Neuronal stem cell (in vitro differentiated cells): ENCODE results near the gene MUC4.

Experiments
- DNase-seq: peaks from one replicate; pipeline ENCODE4 v3.0.0-alpha.2; 2013; ENCODE audit warnings: low spot score
- H2AFZ ChIP-seq: one replicate; pipeline ENCODE4 v1.6.1; 2013; ENCODE audit warnings: mild to moderate bottlenecking, low read length, inconsistent platforms
- H2AK5ac ChIP-seq: 2 replicates; pipeline ENCODE4 v1.6.1; 2013; ENCODE audit warnings: low read depth, mild to moderate bottlenecking, inconsistent platforms, low read length, moderate library complexity, mixed read lengths
- H2BK120ac ChIP-seq: 2 replicates; pipeline ENCODE4 v1.6.1; 2013; ENCODE audit warnings: low read depth, mild to moderate bottlenecking, inconsistent platforms, low read length, moderate library complexity, mixed read lengths
- H2BK12ac ChIP-seq: one replicate; pipeline ENCODE4 v1.6.1; 2013; ENCODE audit warnings: low read length, inconsistent platforms
- H2BK15ac ChIP-seq: 2 replicates; pipeline ENCODE4 v1.6.1; 2013; ENCODE audit warnings: mild to moderate bottlenecking, low read length, inconsistent platforms, mixed read lengths
- H2BK5ac ChIP-seq: one replicate; pipeline ENCODE4 v1.6.1; 2013; ENCODE audit warnings: inconsistent platforms, mild to moderate bottlenecking, low read length, moderate library complexity
- H3K14ac ChIP-seq: one replicate; pipeline ENCODE4 v1.6.1; 2013; ENCODE audit warnings: low read length, inconsistent platforms
- H3K18ac ChIP-seq: 2 replicates; pipeline ENCODE4 v1.6.1; 2013; ENCODE audit warnings: low read length, inconsistent platforms
- H3K23ac ChIP-seq: 2 replicates; pipeline ENCODE4 v1.6.1; 2013; ENCODE audit warnings: low read depth, mild to moderate bottlenecking, mixed read lengths, low read length, inconsistent platforms; ENCODE audit not compliant: poor library complexity
- H3K27ac ChIP-seq: replicated peaks from 3 replicates; pipeline ENCODE4 v1.5.1; 2013; ENCODE audit warnings: low read length, inconsistent platforms
- H3K27me3 ChIP-seq, 3 experiments: 2 replicates each; pipeline ENCODE4 v1.6.1; 2013; ENCODE audit warnings: low read length in 3 of 3, mild to moderate bottlenecking in 2 of 3, inconsistent platforms in 1 of 3, low read depth in 1 of 3, mixed read lengths in 1 of 3, moderate library complexity in 1 of 3; ENCODE audit not compliant: control insufficient read depth in 3 of 3, insufficient read depth in 3 of 3
- H3K36me3 ChIP-seq, 2 donors: replicated peaks in 1 of 2; 2 replicates each; pipeline ENCODE4 v1.6.1; 2013; ENCODE audit warnings: low read length in 2 of 2; ENCODE audit not compliant: control insufficient read depth in 2 of 2, insufficient read depth in 2 of 2
- H3K4ac ChIP-seq: 2 replicates; pipeline ENCODE4 v1.6.1; 2013; ENCODE audit warnings: inconsistent platforms, mild to moderate bottlenecking, low read length, moderate library complexity
- H3K4me1 ChIP-seq, 2 donors: 1 replicate in 1 of 2; 2 replicates in 1 of 2; pipeline ENCODE4 v1.6.1; 2013; ENCODE audit warnings: low read length in 2 of 2, low read depth in 1 of 2; ENCODE audit not compliant: control insufficient read depth in 2 of 2, insufficient read depth in 1 of 2
- H3K4me2 ChIP-seq: one replicate; pipeline ENCODE4 v1.6.1; 2013; ENCODE audit warnings: mild to moderate bottlenecking, low read length, inconsistent platforms; ENCODE audit not compliant: insufficient read depth, poor library complexity, severe bottlenecking
- H3K4me3 ChIP-seq, 2 donors: 2 replicates each; pipeline ENCODE4 v1.5.1; 2013; ENCODE audit warnings: low read length in 2 of 2, mild to moderate bottlenecking in 2 of 2, inconsistent platforms in 1 of 2, moderate library complexity in 1 of 2
- H3K79me1 ChIP-seq: one replicate; pipeline ENCODE4 v1.6.1; 2013; ENCODE audit warnings: low read depth, mild to moderate bottlenecking, inconsistent platforms, low read length, moderate library complexity
- H3K9ac ChIP-seq: one replicate; pipeline ENCODE4 v1.6.1; 2013; ENCODE audit warnings: mild to moderate bottlenecking, low read depth, low read length, inconsistent platforms; ENCODE audit not compliant: poor library complexity
- H3K9me3 ChIP-seq, 2 donors: replicated peaks in 1 of 2; 2 replicates each; pipeline versions ENCODE3 to v1.6.1; 2013; ENCODE audit warnings: low read length in 2 of 2, mild to moderate bottlenecking in 2 of 2, inconsistent platforms in 1 of 2, low read depth in 1 of 2, mixed read lengths in 1 of 2, moderate library complexity in 1 of 2; ENCODE audit not compliant: control insufficient read depth in 2 of 2, insufficient read depth in 1 of 2
- H4K8ac ChIP-seq: one replicate; pipeline ENCODE4 v1.6.1; 2013; ENCODE audit warnings: low read depth, mild to moderate bottlenecking, inconsistent platforms, low read length, moderate library complexity
- H4K91ac ChIP-seq: one replicate; pipeline ENCODE4 v1.6.1; 2013; ENCODE audit warnings: low read length, low read depth, mild to moderate bottlenecking, inconsistent platforms; ENCODE audit not compliant: poor library complexity
- WGBS, 2 donors: extraction: QIAGEN DNeasy Blood & Tissue Kit; methylation state at CpG; one replicate each; pipeline ENCODE4 v1.1.7; 2013; ENCODE audit warnings: missing lambda C conversion rate in 2 of 2, mixed read lengths in 1 of 2; ENCODE audit not compliant: insufficient read length in 2 of 2, insufficient replicate concordance in 1 of 2; ENCODE audit errors: extremely low coverage in 2 of 2; 5-methylcytosine and 5-hydroxymethylcytosine counted together

The MUC4 gene

DNA sequence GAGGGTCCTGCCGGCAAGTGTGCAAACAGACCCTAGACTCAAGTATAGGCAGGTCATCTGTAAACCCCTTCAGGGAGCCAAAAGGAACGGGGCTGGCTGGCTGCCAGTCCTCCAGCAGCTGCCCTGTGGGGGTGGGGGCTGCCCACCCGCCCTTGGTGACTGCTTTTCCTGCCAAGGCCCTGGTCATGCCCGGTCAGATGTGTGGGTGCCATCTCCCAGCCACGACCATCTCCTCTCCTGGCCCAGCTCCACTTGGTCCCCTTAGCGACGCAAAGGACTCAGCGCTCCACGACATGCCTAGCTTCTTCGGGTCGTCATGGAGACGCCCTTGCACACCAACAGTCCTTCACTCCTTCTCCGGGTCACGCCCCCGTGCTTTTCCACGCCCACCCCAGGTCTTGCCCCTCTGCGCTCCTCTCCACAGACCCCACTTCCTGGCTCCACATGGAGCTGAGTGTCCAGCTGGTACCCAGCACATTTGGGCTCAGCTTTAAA, 2.4 kb downstream of the MUC4 start:
- Histone ChIP-seq H3K18ac (peak overlapping the region; percentile 73), H4K8ac (no peak overlapping the region), H3K9ac (no peak overlapping the region), H3K4me1 (peaks cover 3 to 20% of the 10 kb centered on the region in 2 donors), H3K4me2 (no peak overlapping the region), H3K9me3 (no peaks in the 10 kb centered on the region), H3K79me1 (no peaks in the 10 kb centered on the region), H3K4ac (no peak overlapping the region), H3K36me3 (no peaks in the 10 kb centered on the region), H2BK12ac (no peak overlapping the region), H3K27me3 (peaks cover 0 to 71% (median 2%) of the 10 kb centered on the region in 3 experiments), H4K91ac (no peak overlapping the region), H2BK15ac (no peak overlapping the region), H2AFZ (no peak overlapping the region), H2BK5ac (no peak overlapping the region), H2AK5ac (peak overlapping the region; percentile 86), H3K23ac (no peak overlapping the region), H3K14ac (no peak overlapping the region), H3K4me3 (no peak overlapping the region), H2BK120ac (no peak overlapping the region), H3K27ac (no peak overlapping the region)
- no peak for DNase-seq
- no CpG with 5 or more reads among the region's 17 CpGs for whole genome bisulfite sequencing, 2 donors

DNA sequence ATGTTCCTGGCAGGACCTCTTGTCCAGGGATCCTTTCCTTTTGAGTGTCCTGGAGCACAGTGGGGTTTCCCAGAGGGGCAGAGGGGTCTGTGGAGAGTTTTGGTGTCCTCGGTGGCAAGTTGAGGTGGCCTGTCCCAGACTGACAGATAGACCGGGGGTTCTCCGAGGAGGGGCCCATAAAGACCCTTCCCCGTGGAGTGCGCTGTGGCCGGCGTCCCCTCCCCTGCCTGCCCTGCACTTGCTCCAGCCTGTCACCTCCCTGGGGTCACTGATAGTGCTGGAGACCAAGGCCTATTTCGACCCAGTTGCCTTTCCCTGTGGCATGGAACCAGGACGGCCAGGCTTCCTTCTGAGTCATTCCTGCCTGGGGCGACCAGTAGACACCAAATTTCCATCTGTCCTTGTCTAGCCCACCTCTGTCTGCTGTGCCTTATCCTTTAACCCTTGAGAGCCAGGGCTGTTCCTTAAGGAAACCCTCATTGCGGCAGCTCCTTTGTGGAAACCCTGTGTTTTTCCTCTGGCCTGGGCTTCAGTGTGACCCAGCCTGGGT, 2.9 kb downstream of the MUC4 start:
- peak overlapping the region; percentile 73 for H3K18ac ChIP-seq
- H2BK15ac ChIP-seq, result no peak overlapping the region
- H3K79me1 ChIP-seq, result no peaks in the 10 kb centered on the region
- H3K9ac ChIP-seq, result no peak overlapping the region
- H3K27me3 ChIP-seq, result peaks cover 0 to 71% (median 2%) of the 10 kb centered on the region in 3 experiments
- no peak overlapping the region for H4K91ac ChIP-seq
- no peak overlapping the region for H3K27ac ChIP-seq
- no peak overlapping the region for H2BK12ac ChIP-seq
- no peak overlapping the region for H3K4me3 ChIP-seq
- H3K36me3 ChIP-seq, result no peaks in the 10 kb centered on the region
- no peak overlapping the region for H3K4ac ChIP-seq
- H3K14ac ChIP-seq, result no peak overlapping the region
- no peak overlapping the region for H2BK5ac ChIP-seq
- H2BK120ac ChIP-seq, result no peak overlapping the region
- peak overlapping the region; percentile 86 for H2AK5ac ChIP-seq
- H4K8ac ChIP-seq, result no peak overlapping the region
- H3K23ac ChIP-seq, result no peak overlapping the region
- WGBS, 2 donors, result no CpG with 5 or more reads among the region's 11 CpGs
- H2AFZ ChIP-seq, result no peak overlapping the region
- peaks cover 3 to 20% of the 10 kb centered on the region in 2 donors for H3K4me1 ChIP-seq
- H3K9me3 ChIP-seq, result no peaks in the 10 kb centered on the region
- no peak overlapping the region for H3K4me2 ChIP-seq
- no peak for DNase-seq

DNA sequence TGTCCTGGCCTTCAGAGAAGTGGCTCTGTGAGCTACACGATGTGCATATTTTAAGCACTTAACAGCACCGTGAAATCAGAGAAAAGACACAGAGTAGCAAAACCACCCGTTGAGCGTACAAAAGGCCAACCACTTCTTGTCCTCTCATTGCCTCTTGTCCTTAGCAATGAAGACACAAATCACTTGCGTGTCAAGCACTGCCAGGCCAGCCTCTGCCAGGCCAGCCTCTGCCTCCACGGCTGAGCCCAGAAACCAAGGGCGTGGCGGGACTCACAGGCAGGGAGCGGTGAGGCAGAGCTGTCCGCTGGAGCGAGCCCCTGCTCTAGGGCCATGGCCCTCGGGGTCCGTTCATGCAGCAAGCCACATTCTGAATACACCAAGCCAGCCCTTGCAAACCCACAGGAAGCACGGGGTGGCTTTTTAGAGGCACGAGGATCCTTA, 4.0 kb downstream of the MUC4 start:
- H2AFZ ChIP-seq, result no peak overlapping the region
- H3K4ac ChIP-seq, result peak overlapping the region; percentile 72
- H3K14ac ChIP-seq, result no peak overlapping the region
- H2BK120ac ChIP-seq, result no peak overlapping the region
- H3K79me1 ChIP-seq, result no peaks in the 10 kb centered on the region
- no peak overlapping the region for H3K9ac ChIP-seq
- H3K23ac ChIP-seq, result peak overlapping the region; percentile 25
- H3K18ac ChIP-seq, result peak overlapping the region; percentile 69
- H2BK15ac ChIP-seq, result peak overlapping the region; percentile 70
- H3K4me1 ChIP-seq, result peaks cover 3 to 20% of the 10 kb centered on the region in 2 donors
- no peak overlapping the region for H3K4me2 ChIP-seq
- no peak overlapping the region for H4K8ac ChIP-seq
- no peak overlapping the region for H2BK12ac ChIP-seq
- peak overlapping the region; percentile 61 for H2AK5ac ChIP-seq
- DNase-seq, result no peak
- H3K27me3 ChIP-seq, result peaks cover 0 to 74% (median 2%) of the 10 kb centered on the region in 3 experiments
- no peak overlapping the region for H2BK5ac ChIP-seq
- no peaks in the 10 kb centered on the region for H3K36me3 ChIP-seq
- H3K27ac ChIP-seq, result no peak overlapping the region
- H3K9me3 ChIP-seq, result no peaks in the 10 kb centered on the region
- H4K91ac ChIP-seq, result no peak overlapping the region
- H3K4me3 ChIP-seq, result no peak overlapping the region
- no CpG with 5 or more reads among the region's 15 CpGs for WGBS, 2 donors

DNA sequence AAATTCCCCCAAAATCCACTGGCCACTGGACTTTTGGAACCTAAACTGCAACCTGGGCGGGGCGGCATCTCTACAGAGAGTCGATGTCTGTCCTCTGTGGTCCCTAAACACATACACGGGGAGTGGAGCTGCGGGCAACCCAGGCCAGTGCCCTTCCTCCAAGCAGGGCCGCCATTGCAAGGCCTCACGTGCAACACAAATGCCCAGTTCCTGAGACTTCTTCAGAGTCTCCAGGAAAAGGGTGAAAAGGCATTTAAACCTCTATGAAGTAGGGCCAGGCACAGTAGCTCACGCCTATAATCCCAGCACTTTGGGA, 4.9 kb downstream of the MUC4 start:
- peak overlapping the region; percentile 89 for H3K18ac ChIP-seq
- H3K4me1 ChIP-seq, result peaks cover 3 to 18% of the 10 kb centered on the region in 2 donors
- no peak overlapping the region for H2BK15ac ChIP-seq
- no peak overlapping the region for H3K14ac ChIP-seq
- H3K23ac ChIP-seq, result no peak overlapping the region
- H3K27ac ChIP-seq, result no peak overlapping the region
- no peak overlapping the region for H2BK120ac ChIP-seq
- no peak overlapping the region for H4K8ac ChIP-seq
- H3K4ac ChIP-seq, result no peak overlapping the region
- WGBS, 2 donors, result no CpG with 5 or more reads among the region's 8 CpGs
- no peak overlapping the region for H4K91ac ChIP-seq
- peaks cover 0 to 76% (median 2%) of the 10 kb centered on the region in 3 experiments for H3K27me3 ChIP-seq
- no peak overlapping the region for H2AK5ac ChIP-seq
- no peak for DNase-seq
- no peak overlapping the region for H2AFZ ChIP-seq
- peak overlapping the region; percentile 67 for H2BK5ac ChIP-seq
- H3K36me3 ChIP-seq, result no peaks in the 10 kb centered on the region
- H2BK12ac ChIP-seq, result no peak overlapping the region
- no peak overlapping the region for H3K9ac ChIP-seq
- no peaks in the 10 kb centered on the region for H3K79me1 ChIP-seq
- no peak overlapping the region for H3K4me2 ChIP-seq
- H3K9me3 ChIP-seq, result no peaks in the 10 kb centered on the region
- H3K4me3 ChIP-seq, result no peak overlapping the region
